Mesodermal cell (in vitro differentiated cells): ENCODE results near the gene CCDC169.

Source experiments
- H3K27ac ChIP-seq: 2 replicates; pipeline ENCODE4 v1.7.0; 2013; ENCODE audit warnings: mild to moderate bottlenecking, low read depth, low read length, moderate library complexity; ENCODE audit not compliant: severe bottlenecking
- H3K36me3 ChIP-seq: 2 replicates; pipeline ENCODE4 v1.7.1; 2013; ENCODE audit warnings: mild to moderate bottlenecking, low read length, moderate library complexity; ENCODE audit not compliant: control insufficient read depth, insufficient read depth
- H3K4me1 ChIP-seq: one replicate; pipeline ENCODE4 v1.7.1; 2013; ENCODE audit warnings: mild to moderate bottlenecking, low read length; ENCODE audit not compliant: insufficient read depth, control insufficient read depth, poor library complexity, severe bottlenecking
- H3K4me3 ChIP-seq: 2 replicates; pipeline ENCODE4 v1.7.0; 2013; ENCODE audit warnings: low read length, control low read depth, mild to moderate bottlenecking; ENCODE audit not compliant: insufficient read depth, poor library complexity, severe bottlenecking; ENCODE audit errors: extremely low read depth
- H3K9me3 ChIP-seq: 2 replicates; pipeline ENCODE4 v1.7.1; 2013; ENCODE audit warnings: mild to moderate bottlenecking, low read length, moderate library complexity; ENCODE audit not compliant: control insufficient read depth
- WGBS, 2 experiments: methylation state at CpG; one replicate each; pipeline ENCODE4 v1.1.5; 2013; ENCODE audit warnings: missing lambda C conversion rate in 2 of 2; ENCODE audit not compliant: insufficient coverage in 2 of 2; 5-methylcytosine and 5-hydroxymethylcytosine counted together

The CCDC169 gene

GRCh38 chr13:36192166-36192565, 105.4 kb downstream of the CCDC169 start:
- WGBS, 2 experiments: 92 to 100% methylated on average over 5 to 6 of the region's 6 CpGs
- Histone ChIP-seq H3K9me3 (no peaks in the 10 kb centered on the region), H3K27ac (no peak overlapping the region), H3K36me3 (no peaks in the 10 kb centered on the region), H3K4me3 (no peak overlapping the region), H3K4me1 (no peaks in the 10 kb centered on the region)

- 86 to 100% methylated on average over 1 of the region's 3 CpGs for WGBS, 2 experiments
- Histone ChIP-seq H3K9me3 (no peaks in the 10 kb centered on the region), H3K36me3 (no peaks in the 10 kb centered on the region), H3K27ac (no peak overlapping the region), H3K4me3 (no peak overlapping the region), H3K4me1 (no peaks in the 10 kb centered on the region)
Measured at GRCh38 chr13:36190771-36191170, 106.8 kb downstream of the CCDC169 start.

- Histone ChIP-seq H3K4me3 (no peak overlapping the region), H3K9me3 (no peaks in the 10 kb centered on the region), H3K36me3 (no peaks in the 10 kb centered on the region), H3K4me1 (no peaks in the 10 kb centered on the region), H3K27ac (no peak overlapping the region)
- 79 to 100% methylated on average over 1 of the region's 1 CpG for WGBS, 2 experiments
Measured at GRCh38 chr13:36188441-36188840, 109.2 kb downstream of the CCDC169 start.

- H3K36me3 ChIP-seq: no peaks in the 10 kb centered on the region
- H3K4me3 ChIP-seq: no peak overlapping the region
- H3K27ac ChIP-seq: no peak overlapping the region
- no peaks in the 10 kb centered on the region for H3K4me1 ChIP-seq
- no peaks in the 10 kb centered on the region for H3K9me3 ChIP-seq
Measured at GRCh38 chr13:36183901-36184300, 113.7 kb downstream of the CCDC169 start.
